Skeletal muscle tissue (tissue), 4 donors: ENCODE data around the gene LCE1C. TPM values are rescaled to one million over a fixed set of nuclear protein-coding genes. Genes with fewer than 3 reads are reported as not detected.

ENCODE experiments used
- H3K27ac ChIP-seq: one replicate; pipeline ENCODE4 v1.7.0; 2013; ENCODE audit warnings: mild to moderate bottlenecking, low read depth, low read length, inconsistent platforms
- H3K27me3 ChIP-seq, 3 donors: one replicate each; pipeline ENCODE4 v1.7.0; 2013; ENCODE audit warnings: low read length in 3 of 3; ENCODE audit not compliant: control insufficient read depth in 3 of 3, insufficient read depth in 3 of 3
- H3K36me3 ChIP-seq, 3 donors: one replicate each; pipeline ENCODE4 v1.7.0; 2013; ENCODE audit warnings: low read length in 3 of 3; ENCODE audit not compliant: control insufficient read depth in 3 of 3, insufficient read depth in 3 of 3
- H3K4me1 ChIP-seq, 3 donors: one replicate each; pipeline ENCODE4 v1.7.0; 2013; ENCODE audit warnings: low read length in 3 of 3, mild to moderate bottlenecking in 3 of 3; ENCODE audit not compliant: control insufficient read depth in 3 of 3, insufficient read depth in 3 of 3
- H3K4me3 ChIP-seq, 3 donors: one replicate each; pipeline ENCODE4 v1.7.0; 2013; ENCODE audit warnings: low read length in 3 of 3
- H3K9ac ChIP-seq, 3 donors: one replicate each; pipeline ENCODE4 v1.7.0; 2013; ENCODE audit warnings: low read length in 3 of 3, mild to moderate bottlenecking in 3 of 3, moderate library complexity in 2 of 3, low read depth in 1 of 3
- H3K9me3 ChIP-seq, 3 donors: one replicate each; pipeline ENCODE4 v1.7.0; 2013; ENCODE audit warnings: low read length in 3 of 3; ENCODE audit not compliant: control insufficient read depth in 3 of 3
- total RNA-seq: library from RNA; depleted of rRNA; stranded (reverse); fragments of >200 nt; gene quantifications from one replicate; pipeline ENCODE4 v1.2.3, GENCODE V29; 2014
- donor health status: Osteomylitis.

Gene LCE1C
- total RNA-seq, 1 donor from 2014 or later: not detected

- Histone ChIP-seq H3K9ac (no peak overlapping the region), H3K4me3 (no peak overlapping the region), H3K36me3 (no peaks in the 10 kb centered on the region), H3K27me3 (no peaks in the 10 kb centered on the region), H3K9me3 (no peaks in the 10 kb centered on the region), H3K27ac (no peak overlapping the region), H3K4me1 (no peaks in the 10 kb centered on the region)
These were observed 5.1 kb downstream of the LCE1C start for GRCh38 chr1:152801333-152801732.

GRCh38 chr1:152796421-152796820 lies 10.0 kb downstream of the LCE1C start, which contains the start of gene LCE1D:
Gene LCE1D (plus strand): TSS chr1:152796721. CDS start chr1:152797795, 1,074 bp downstream.
- Histone ChIP-seq H3K4me3 (no peak within 1 kb of the TSS), H3K27me3 (no peaks in the 10 kb centered on the region), H3K9me3 (no peaks in the 10 kb centered on the region), H3K36me3 (no peaks in the 10 kb centered on the region), H3K27ac (no peak within 1 kb of the TSS), H3K4me1 (no peaks in the 10 kb centered on the region), H3K9ac (no peak within 1 kb of the TSS)

- no peak overlapping the region for H3K4me3 ChIP-seq
- H3K36me3 ChIP-seq: no peaks in the 10 kb centered on the region
- no peaks in the 10 kb centered on the region for H3K4me1 ChIP-seq
- H3K27me3 ChIP-seq: no peaks in the 10 kb centered on the region
- no peak overlapping the region for H3K9ac ChIP-seq
- H3K27ac ChIP-seq: no peak overlapping the region
- no peaks in the 10 kb centered on the region for H3K9me3 ChIP-seq
These were observed 10.8 kb downstream of the LCE1C start for GRCh38 chr1:152795686-152796085.

GRCh38 chr1:152786077-152786476 lies 20.4 kb downstream of the LCE1C start, which contains the start of gene LCE1E:
Gene LCE1E (plus strand): TSS chr1:152786257. CDS start chr1:152787300, 1,043 bp downstream.
- Histone ChIP-seq H3K9ac (no peak within 1 kb of the TSS), H3K4me3 (no peak within 1 kb of the TSS), H3K4me1 (no peaks in the 10 kb centered on the region), H3K36me3 (no peaks in the 10 kb centered on the region), H3K9me3 (no peaks in the 10 kb centered on the region), H3K27me3 (peaks cover 0 to 2% (median 0%) of the 10 kb centered on the region in 3 donors), H3K27ac (no peak within 1 kb of the TSS)

GRCh38 chr1:152783095-152783494 lies 23.4 kb downstream of the LCE1C start:
- Histone ChIP-seq H3K27me3 (peaks cover 0 to 2% (median 0%) of the 10 kb centered on the region in 3 donors), H3K9ac (no peak overlapping the region), H3K9me3 (no peaks in the 10 kb centered on the region), H3K4me3 (no peak overlapping the region), H3K4me1 (no peaks in the 10 kb centered on the region), H3K36me3 (no peaks in the 10 kb centered on the region), H3K27ac (no peak overlapping the region)

GRCh38 chr1:152777510-152778137 lies 28.8 kb downstream of the LCE1C start:
- Histone ChIP-seq H3K9ac (no peak overlapping the region), H3K27me3 (no peaks in the 10 kb centered on the region), H3K36me3 (no peaks in the 10 kb centered on the region), H3K9me3 (peaks cover 0 to 2% (median 0%) of the 10 kb centered on the region in 3 donors), H3K4me3 (no peak overlapping the region), H3K27ac (no peak overlapping the region), H3K4me1 (no peaks in the 10 kb centered on the region)

- Histone ChIP-seq H3K27me3 (no peaks in the 10 kb centered on the region), H3K36me3 (no peaks in the 10 kb centered on the region), H3K4me1 (no peaks in the 10 kb centered on the region), H3K4me3 (no peak overlapping the region), H3K27ac (no peak overlapping the region), H3K9me3 (peaks cover 0 to 4% (median 2%) of the 10 kb centered on the region in 3 donors), H3K9ac (no peak overlapping the region)
These were observed 30.1 kb downstream of the LCE1C start for GRCh38 chr1:152776361-152776760.

GRCh38 chr1:152774875-152775274 lies 31.6 kb downstream of the LCE1C start, which contains the start of gene LCE1F:
Gene LCE1F (plus strand): TSS chr1:152775140. CDS start chr1:152776372, 1,232 bp downstream.
- Histone ChIP-seq H3K27me3 (no peaks in the 10 kb centered on the region), H3K27ac (no peak within 1 kb of the TSS), H3K9ac (no peak within 1 kb of the TSS)

GRCh38 chr1:152770411-152770810 lies 36.0 kb downstream of the LCE1C start:
- Histone ChIP-seq H3K36me3 (no peaks in the 10 kb centered on the region), H3K9me3 (peaks cover 0 to 4% (median 3%) of the 10 kb centered on the region in 3 donors), H3K27ac (no peak overlapping the region), H3K9ac (no peak overlapping the region), H3K4me1 (no peaks in the 10 kb centered on the region), H3K27me3 (no peaks in the 10 kb centered on the region), H3K4me3 (no peak overlapping the region)

More at GRCh38 chr1:152774875-152775274, 31.6 kb downstream of the LCE1C start, which contains the start of gene LCE1F:
- Histone ChIP-seq H3K4me1 (no peaks in the 10 kb centered on the region), H3K4me3 (no peak within 1 kb of the TSS), H3K9me3 (peaks cover 0 to 4% (median 3%) of the 10 kb centered on the region in 3 donors), H3K36me3 (no peaks in the 10 kb centered on the region)

GRCh38 chr1:152768847-152769533 lies 37.5 kb downstream of the LCE1C start:
- Histone ChIP-seq H3K36me3 (no peaks in the 10 kb centered on the region), H3K4me3 (no peak overlapping the region), H3K27ac (no peak overlapping the region), H3K9me3 (peaks cover 0 to 4% (median 2%) of the 10 kb centered on the region in 3 donors), H3K9ac (no peak overlapping the region), H3K4me1 (no peaks in the 10 kb centered on the region), H3K27me3 (no peaks in the 10 kb centered on the region)
